ENCODE measurements around the gene TENM4.

Gene TENM4

DNA sequence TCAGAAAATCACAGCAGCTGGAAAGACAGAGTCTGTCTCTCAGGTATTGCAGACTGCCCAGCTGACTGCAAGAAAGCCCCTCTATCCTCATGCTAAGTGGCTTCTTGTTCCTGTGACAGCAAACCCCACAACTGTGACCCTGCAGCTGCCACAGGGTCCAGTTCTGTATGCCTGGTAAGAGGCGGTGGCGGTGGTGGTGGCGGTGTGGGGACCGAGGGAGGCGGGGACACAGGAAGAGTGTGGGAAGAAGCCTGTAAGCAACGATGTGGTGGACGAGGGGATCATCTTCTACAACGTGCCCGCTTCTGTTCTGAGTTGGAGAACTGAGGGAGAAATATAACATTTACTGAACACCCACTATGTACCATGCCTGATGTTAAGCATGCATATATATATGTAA, 112.4 kb downstream of the TENM4 start:
- Mint-ChIP-seq H3K27ac (no peak overlapping the region), H3K27me3 (peaks cover 23% of the 10 kb centered on the region), H3K9me3 (no peaks in the 10 kb centered on the region), H3K36me3 (ENCODE audit: low read depth) (no peaks in the 10 kb centered on the region), H3K4me1 (ENCODE audit: low read depth) (no peaks in the 10 kb centered on the region), H3K4me3 (no peak overlapping the region)
- intact Hi-C loops (cut with micrococcal nuclease) = no loop called here

DNA sequence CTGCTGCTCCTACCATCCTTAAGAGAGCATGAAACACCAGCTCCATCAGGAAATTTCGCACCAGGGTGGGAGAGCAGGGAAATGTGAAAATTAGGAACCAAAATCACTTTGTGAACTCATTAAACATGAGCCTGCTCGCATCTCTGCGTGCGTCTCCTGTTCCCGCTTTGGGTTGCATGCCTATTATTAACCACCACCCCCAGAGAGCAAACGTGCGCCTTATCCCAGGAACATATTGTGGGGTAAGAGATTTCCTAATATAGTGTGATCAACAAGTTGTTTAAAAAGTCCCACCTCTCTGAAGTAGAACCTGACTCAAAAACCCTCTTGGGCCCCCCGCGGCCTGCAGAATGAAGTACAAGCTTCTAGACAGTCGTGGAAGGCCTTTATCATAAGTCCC, 115.0 kb downstream of the TENM4 start:
- Mint-ChIP-seq H3K36me3 (ENCODE audit: low read depth) (no peaks in the 10 kb centered on the region), H3K27ac (no peak overlapping the region), H3K27me3 (peaks cover 12% of the 10 kb centered on the region), H3K4me3 (no peak overlapping the region), H3K9me3 (no peaks in the 10 kb centered on the region), H3K4me1 (ENCODE audit: low read depth) (no peaks in the 10 kb centered on the region)
- intact Hi-C loops (cut with micrococcal nuclease) = no loop called here

- Mint-ChIP-seq H3K36me3 (ENCODE audit: low read depth) (no peaks in the 10 kb centered on the region), H3K27me3 (peaks cover 5% of the 10 kb centered on the region), H3K4me1 (ENCODE audit: low read depth) (no peaks in the 10 kb centered on the region), H3K9me3 (no peaks in the 10 kb centered on the region), H3K27ac (no peak overlapping the region), H3K4me3 (no peak overlapping the region)
- intact Hi-C loops (cut with micrococcal nuclease) = no loop called here
Measured at GRCh38 chr11:79321263-79321662, 119.6 kb downstream of the TENM4 start.

- Mint-ChIP-seq H3K27ac (no peak overlapping the region), H3K9me3 (no peaks in the 10 kb centered on the region), H3K36me3 (ENCODE audit: low read depth) (no peaks in the 10 kb centered on the region), H3K4me3 (no peak overlapping the region), H3K27me3 (peaks cover 7% of the 10 kb centered on the region), H3K4me1 (ENCODE audit: low read depth) (no peaks in the 10 kb centered on the region)
- intact Hi-C loops (cut with micrococcal nuclease) = no loop called here
Measured at GRCh38 chr11:79314906-79315689, 125.7 kb downstream of the TENM4 start.

GRCh38 chr11:79313530-79313913, 127.3 kb downstream of the TENM4 start:
- Mint-ChIP-seq H3K4me1 (ENCODE audit: low read depth) (no peaks in the 10 kb centered on the region), H3K36me3 (ENCODE audit: low read depth) (no peaks in the 10 kb centered on the region), H3K27ac (no peak overlapping the region), H3K4me3 (no peak overlapping the region), H3K27me3 (peaks cover 7% of the 10 kb centered on the region), H3K9me3 (no peaks in the 10 kb centered on the region)
- intact Hi-C loops (cut with micrococcal nuclease) = no loop called here

DNA sequence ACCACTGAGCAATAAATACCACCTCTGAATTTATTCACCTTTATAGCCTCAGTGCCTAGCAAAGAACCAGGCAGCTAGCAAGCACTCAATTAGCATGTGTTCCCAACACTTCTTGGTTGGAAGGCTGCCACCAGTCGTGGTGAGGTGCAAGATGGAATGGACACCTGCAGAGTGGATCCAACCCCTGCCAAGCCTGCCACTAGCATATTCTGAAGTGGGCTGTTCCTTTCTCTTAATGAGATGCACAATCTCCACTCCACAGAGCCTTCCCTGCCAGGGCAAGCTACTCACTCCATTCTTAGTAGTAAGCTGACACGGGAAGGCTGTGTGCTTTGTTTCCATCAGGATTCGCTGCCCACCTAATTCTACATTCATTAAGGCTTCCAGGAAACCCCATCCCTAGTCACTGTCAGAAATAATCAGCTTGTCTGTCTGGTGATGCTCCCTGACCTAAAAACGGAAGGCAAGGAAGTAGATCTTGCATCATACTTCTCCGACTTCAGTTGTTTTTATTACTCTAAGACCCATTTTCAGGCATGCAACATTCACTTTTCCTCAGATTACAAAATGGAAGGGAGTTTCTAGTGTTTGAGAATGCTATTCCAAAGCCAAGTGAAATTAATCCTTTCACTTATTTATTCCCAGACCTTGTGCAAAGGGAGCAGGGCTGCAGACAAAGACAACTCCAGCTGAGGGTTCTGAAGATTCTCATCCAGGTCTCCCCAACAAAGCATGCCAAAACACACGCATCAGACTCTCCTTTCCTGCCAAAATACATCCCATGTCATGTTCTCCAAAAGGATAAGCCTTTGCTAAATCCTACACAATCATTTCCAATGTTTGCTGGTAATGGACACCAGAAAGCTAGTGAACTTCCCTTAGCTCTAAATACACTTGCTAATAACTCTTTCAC, 128.0 kb downstream of the TENM4 start:
- Mint-ChIP-seq H3K4me1 (ENCODE audit: low read depth) (no peaks in the 10 kb centered on the region), H3K4me3 (no peak overlapping the region), H3K27me3 (peaks cover 7% of the 10 kb centered on the region), H3K36me3 (ENCODE audit: low read depth) (no peaks in the 10 kb centered on the region), H3K9me3 (no peaks in the 10 kb centered on the region), H3K27ac (no peak overlapping the region)
- intact Hi-C loops (cut with micrococcal nuclease) = no loop called here

GRCh38 chr11:79311461-79311860, 129.4 kb downstream of the TENM4 start:
- H3K27ac Mint-ChIP-seq = no peak overlapping the region
- intact Hi-C loops (cut with micrococcal nuclease) = no loop called here
- no peak overlapping the region for H3K4me3 Mint-ChIP-seq
- H3K27me3 Mint-ChIP-seq = peaks cover 7% of the 10 kb centered on the region
- no peaks in the 10 kb centered on the region for H3K4me1 Mint-ChIP-seq (ENCODE audit: low read depth)
- peaks cover 9% of the 10 kb centered on the region for H3K9me3 Mint-ChIP-seq
- H3K36me3 Mint-ChIP-seq (ENCODE audit: low read depth) = no peaks in the 10 kb centered on the region

DNA sequence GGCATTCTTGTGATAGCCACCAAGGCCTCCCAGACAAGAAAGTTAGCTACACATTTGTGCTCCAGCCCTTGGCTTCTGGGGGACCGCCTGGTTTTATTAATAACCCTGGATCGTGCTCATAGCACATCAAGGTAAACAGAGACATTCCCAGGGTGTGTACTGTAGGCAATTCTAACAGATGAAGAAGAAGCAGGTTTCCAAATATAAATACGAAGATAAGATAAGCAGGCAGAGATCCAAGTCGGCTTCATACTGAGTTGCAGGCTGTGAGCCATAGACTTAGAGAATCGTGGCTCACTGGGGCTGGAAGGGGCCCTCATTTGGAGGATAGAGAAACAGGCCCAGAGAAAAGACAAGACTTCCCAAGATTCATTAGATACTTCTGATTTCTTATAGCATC, 131.4 kb downstream of the TENM4 start:
- H3K27ac Mint-ChIP-seq = no peak overlapping the region
- intact Hi-C loops (cut with micrococcal nuclease) = no loop called here
- peaks cover 9% of the 10 kb centered on the region for H3K9me3 Mint-ChIP-seq
- no peaks in the 10 kb centered on the region for H3K4me1 Mint-ChIP-seq (ENCODE audit: low read depth)
- H3K4me3 Mint-ChIP-seq = no peak overlapping the region
- H3K27me3 Mint-ChIP-seq = peaks cover 7% of the 10 kb centered on the region
- H3K36me3 Mint-ChIP-seq (ENCODE audit: low read depth) = no peaks in the 10 kb centered on the region

DNA sequence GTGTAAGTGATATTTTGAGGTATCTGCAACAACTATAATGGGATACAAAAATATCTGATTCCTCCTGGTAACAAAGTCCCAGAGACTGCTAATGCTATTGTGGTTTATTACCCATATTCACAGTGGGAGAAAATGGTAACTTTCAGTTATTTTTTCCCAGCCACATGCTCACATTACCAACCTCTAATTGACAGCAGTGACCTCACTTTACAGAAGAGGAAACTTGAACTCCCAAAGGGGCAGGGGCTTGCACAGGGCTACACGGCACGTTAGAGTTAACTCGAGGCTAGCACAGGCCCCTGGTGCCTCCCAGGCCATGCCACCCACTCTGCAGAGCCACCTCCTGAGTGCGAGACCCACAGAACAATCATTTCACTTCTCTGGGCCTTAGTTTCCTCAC, 132.4 kb downstream of the TENM4 start:
- Mint-ChIP-seq H3K4me3 (no peak overlapping the region), H3K9me3 (peaks cover 9% of the 10 kb centered on the region), H3K4me1 (ENCODE audit: low read depth) (no peaks in the 10 kb centered on the region), H3K27me3 (peaks cover 4% of the 10 kb centered on the region), H3K36me3 (ENCODE audit: low read depth) (no peaks in the 10 kb centered on the region), H3K27ac (no peak overlapping the region)
- intact Hi-C loops (cut with micrococcal nuclease) = no loop called here

GRCh38 chr11:79304599-79305212, 136.1 kb downstream of the TENM4 start:
- H3K4me3 Mint-ChIP-seq = no peak overlapping the region
- no peak overlapping the region for H3K27ac Mint-ChIP-seq
- H3K4me1 Mint-ChIP-seq (ENCODE audit: low read depth) = no peaks in the 10 kb centered on the region
- peaks cover 9% of the 10 kb centered on the region for H3K9me3 Mint-ChIP-seq
- no peaks in the 10 kb centered on the region for H3K27me3 Mint-ChIP-seq
- H3K36me3 Mint-ChIP-seq (ENCODE audit: low read depth) = no peaks in the 10 kb centered on the region
- intact Hi-C loops (cut with micrococcal nuclease) = no loop called here

DNA sequence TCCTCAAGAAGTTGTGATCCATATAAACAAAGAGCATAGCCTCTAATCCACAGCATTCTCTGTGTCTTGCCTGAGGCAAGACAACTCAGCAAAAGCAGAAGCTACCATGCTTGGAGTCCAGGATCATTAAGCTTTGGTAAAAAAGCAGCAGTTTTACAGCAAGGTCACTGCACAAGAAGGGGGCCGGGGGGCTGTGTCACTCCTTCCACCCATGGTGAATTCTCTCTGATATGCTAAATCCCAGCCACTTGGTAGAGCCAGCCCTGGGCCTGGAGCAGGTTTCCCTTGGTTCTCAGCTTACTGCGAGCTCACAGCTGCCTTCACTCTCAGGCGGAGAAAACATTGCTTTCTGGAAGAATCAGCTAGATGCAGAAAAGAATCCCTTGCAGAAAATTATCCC, 144.7 kb downstream of the TENM4 start:
- intact Hi-C loops (cut with micrococcal nuclease) = no loop called here
- Mint-ChIP-seq H3K4me1 (ENCODE audit: low read depth) (no peaks in the 10 kb centered on the region), H3K27ac (no peak overlapping the region), H3K36me3 (ENCODE audit: low read depth) (no peaks in the 10 kb centered on the region), H3K4me3 (no peak overlapping the region), H3K9me3 (no peaks in the 10 kb centered on the region), H3K27me3 (peaks cover 6% of the 10 kb centered on the region)

DNA sequence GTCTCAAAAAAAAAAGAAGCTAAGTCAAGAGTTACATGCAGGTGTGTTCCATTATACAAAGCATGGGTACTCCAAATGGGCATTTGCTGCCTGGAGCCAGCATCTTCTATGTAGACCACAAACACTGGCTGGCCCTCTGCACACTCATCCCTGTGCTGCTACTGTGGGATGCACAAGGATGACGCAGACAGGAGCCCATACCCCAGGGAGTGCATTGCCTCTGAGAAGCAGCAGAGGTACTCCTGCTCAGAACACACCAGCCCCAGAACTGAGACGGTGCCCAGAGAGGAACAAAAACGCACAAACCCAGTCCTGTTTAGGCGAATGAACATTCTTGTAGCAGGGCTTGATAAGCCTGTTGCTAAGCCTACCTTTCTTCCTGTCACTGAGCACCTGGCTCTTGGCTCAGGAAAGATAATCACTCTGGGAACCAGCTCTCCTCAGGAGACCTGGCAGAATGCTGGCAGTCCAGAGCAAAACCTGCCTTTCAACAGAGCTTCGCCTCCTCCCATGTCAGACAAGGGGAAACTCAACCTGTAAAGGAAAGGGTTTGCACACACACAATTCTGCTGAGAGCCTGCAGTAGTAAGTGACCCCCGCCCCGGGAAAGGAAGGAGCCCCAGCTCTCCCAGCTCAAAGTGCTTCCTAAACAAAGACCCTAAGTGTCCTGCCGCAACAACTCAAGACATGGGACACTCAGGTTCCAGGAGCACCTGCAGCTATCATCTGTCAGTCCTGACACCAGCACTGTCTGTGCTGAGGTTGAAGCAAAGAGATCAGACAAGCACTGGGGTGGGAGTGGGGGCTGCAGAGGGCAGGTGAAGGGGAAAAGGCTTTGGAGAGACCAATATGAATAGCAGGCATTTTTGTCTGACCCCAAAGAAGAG, 145.7 kb downstream of the TENM4 start:
- H3K9me3 Mint-ChIP-seq = no peaks in the 10 kb centered on the region
- intact Hi-C loops (cut with micrococcal nuclease) = no loop called here
- H3K36me3 Mint-ChIP-seq (ENCODE audit: low read depth) = no peaks in the 10 kb centered on the region
- H3K27ac Mint-ChIP-seq = no peak overlapping the region
- H3K27me3 Mint-ChIP-seq = peaks cover 10% of the 10 kb centered on the region
- no peaks in the 10 kb centered on the region for H3K4me1 Mint-ChIP-seq (ENCODE audit: low read depth)
- no peak overlapping the region for H3K4me3 Mint-ChIP-seq

DNA sequence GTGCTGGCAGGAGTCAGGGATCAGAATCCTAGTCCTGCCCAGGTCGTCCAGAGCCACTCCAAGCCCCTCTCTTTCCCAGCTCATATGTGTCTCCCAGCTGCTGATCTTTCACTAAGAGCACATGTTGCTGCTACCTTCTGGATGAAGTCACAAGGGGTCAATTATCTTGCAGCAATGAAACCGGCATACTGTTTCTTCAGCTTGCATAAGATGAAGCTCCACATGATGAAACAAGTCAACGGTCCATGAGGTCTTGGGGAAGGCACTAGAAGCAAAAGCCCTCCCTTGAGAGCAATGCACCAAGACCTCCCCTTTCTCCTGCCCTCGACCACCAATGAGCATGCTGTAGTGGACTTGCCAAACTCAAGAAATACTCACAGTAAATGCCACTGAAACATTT, 148.9 kb downstream of the TENM4 start:
- intact Hi-C loops (cut with micrococcal nuclease) = no loop called here
- Mint-ChIP-seq H3K4me3 (no peak overlapping the region), H3K27ac (no peak overlapping the region), H3K27me3 (peaks cover 13% of the 10 kb centered on the region), H3K9me3 (no peaks in the 10 kb centered on the region), H3K36me3 (ENCODE audit: low read depth) (no peaks in the 10 kb centered on the region), H3K4me1 (ENCODE audit: low read depth) (no peaks in the 10 kb centered on the region)

All from dendritic cell treated with granulocyte-macrophage colony-stimulating factor and Interleukin-4, amounts not matched to agents 40 ng/mL and 50 ng/mL, for 4 days (primary cell).